Activated T-helper 2 cell treated with anti-CD3 and anti-CD28 coated beads, Interferon-gamma antibody, Interleukin-2, Interleukin-4, amounts not matched to agents 10 μg/mL and 5 μg/mL and 100 μg/mL, durations not matched to agents 14 hours and 24 hours and 36 hours (primary cell): ENCODE results near the gene PIAS4. TPM values are rescaled to one million over a fixed set of nuclear protein-coding genes. Genes with fewer than 3 reads are reported as not detected.

Experiments used
- DNase-seq: peaks from one replicate; pipeline ENCODE4 v3.0.0; 2021; ENCODE audit warnings: low spot score
- H3K27ac Mint-ChIP-seq: one replicate; pipeline ENCODE4 v1.8.0; 2021; ENCODE audit warnings: mixed read lengths
- H3K27me3 Mint-ChIP-seq: one replicate; pipeline ENCODE4 v1.8.0; 2021; ENCODE audit warnings: low read depth, mixed read lengths
- H3K36me3 Mint-ChIP-seq: one replicate; pipeline ENCODE4 v1.8.0; 2021; ENCODE audit warnings: low read depth, mixed read lengths
- H3K4me1 Mint-ChIP-seq: one replicate; pipeline ENCODE4 v1.8.0; 2021; ENCODE audit warnings: low read depth, mixed read lengths
- H3K4me3 Mint-ChIP-seq: one replicate; pipeline ENCODE4 v1.8.0; 2021; ENCODE audit warnings: low read depth, mild to moderate bottlenecking, moderate library complexity, mixed read lengths
- H3K9me3 Mint-ChIP-seq: one replicate; pipeline ENCODE4 v1.8.0; 2021; ENCODE audit warnings: mixed read lengths
- intact Hi-C: fragments of 100-400 bp; cut with micrococcal nuclease; formaldehyde crosslinking; loops from one replicate; pipeline ENCODE4 v1.15.1; 2023
- total RNA-seq: library from RNA; stranded (reverse); gene quantifications from 2 replicates; pipeline ENCODE4 v1.2.3, GENCODE V29; 2022

PIAS4 gene
- total RNA-seq, 1 donor from 2014 or later: 36.3 TPM

DNA sequence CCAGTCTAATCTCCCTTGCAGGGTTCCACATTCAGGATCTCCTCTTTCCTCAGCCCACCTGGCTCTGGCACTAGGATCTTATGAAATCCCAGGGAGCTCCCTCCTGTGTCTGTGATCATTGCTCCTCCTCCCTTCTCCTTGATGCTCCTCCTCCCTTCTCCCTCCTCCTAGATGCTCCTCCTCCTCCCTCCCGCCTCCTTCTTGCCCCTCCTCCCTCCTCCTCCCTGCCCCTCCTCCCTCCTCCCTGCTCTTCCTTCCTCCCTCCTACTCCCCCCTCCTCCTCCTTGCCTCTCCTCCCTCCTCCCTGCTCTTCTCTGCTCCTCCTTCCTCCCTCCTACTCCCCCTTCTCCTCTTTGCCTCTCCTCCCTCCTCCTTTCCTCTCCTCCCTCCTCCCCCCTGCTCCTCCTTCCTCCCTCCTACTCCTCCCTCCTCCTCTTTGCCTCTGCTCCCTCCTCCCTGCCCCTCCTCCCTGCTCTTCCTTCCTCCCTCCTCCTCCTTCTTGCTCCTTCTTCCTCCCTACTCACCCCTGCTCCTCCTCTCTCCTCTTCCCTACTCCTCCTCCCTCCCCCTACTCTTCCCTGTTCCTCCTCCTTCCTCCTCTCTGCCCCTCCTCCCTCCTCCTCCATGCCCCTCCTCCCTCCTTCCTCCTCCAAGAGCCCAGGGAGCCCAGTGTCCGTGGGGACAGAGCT, 74.0 kb downstream of the PIAS4 start:
- DNase-seq: no peak
- no peak overlapping the region for H3K4me3 Mint-ChIP-seq
- intact Hi-C loops: no loop called here
- H3K4me1 Mint-ChIP-seq: peaks cover 24% of the 10 kb centered on the region
- H3K9me3 Mint-ChIP-seq: no peaks in the 10 kb centered on the region
- no peak overlapping the region for H3K27ac Mint-ChIP-seq
- no peaks in the 10 kb centered on the region for H3K36me3 Mint-ChIP-seq
- no peaks in the 10 kb centered on the region for H3K27me3 Mint-ChIP-seq

DNA sequence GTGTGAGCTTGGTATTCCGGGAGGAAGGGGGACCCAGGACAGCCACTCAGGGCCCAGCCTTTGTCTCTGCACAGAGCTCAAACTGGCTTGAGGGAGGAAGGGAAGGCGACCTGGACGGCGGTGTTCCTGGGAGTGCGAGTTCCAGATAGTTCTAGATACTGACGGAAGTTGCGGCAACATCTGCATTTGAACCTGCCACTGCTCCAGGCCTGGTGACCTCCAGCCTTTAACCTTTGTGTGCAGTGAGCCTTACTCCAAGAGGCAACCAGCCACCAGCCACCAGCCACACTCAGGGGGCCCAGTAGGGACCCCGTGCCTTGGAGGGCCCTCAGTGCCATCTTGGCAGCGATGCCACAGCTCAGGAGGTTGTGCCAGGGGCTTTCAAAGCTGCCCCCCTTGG, 74.6 kb downstream of the PIAS4 start:
- H3K36me3 Mint-ChIP-seq: no peaks in the 10 kb centered on the region
- H3K27ac Mint-ChIP-seq: no peak overlapping the region
- intact Hi-C loops: no loop called here
- DNase-seq: no peak
- no peaks in the 10 kb centered on the region for H3K27me3 Mint-ChIP-seq
- no peaks in the 10 kb centered on the region for H3K9me3 Mint-ChIP-seq
- H3K4me1 Mint-ChIP-seq: peaks cover 22% of the 10 kb centered on the region
- no peak overlapping the region for H3K4me3 Mint-ChIP-seq

DNA sequence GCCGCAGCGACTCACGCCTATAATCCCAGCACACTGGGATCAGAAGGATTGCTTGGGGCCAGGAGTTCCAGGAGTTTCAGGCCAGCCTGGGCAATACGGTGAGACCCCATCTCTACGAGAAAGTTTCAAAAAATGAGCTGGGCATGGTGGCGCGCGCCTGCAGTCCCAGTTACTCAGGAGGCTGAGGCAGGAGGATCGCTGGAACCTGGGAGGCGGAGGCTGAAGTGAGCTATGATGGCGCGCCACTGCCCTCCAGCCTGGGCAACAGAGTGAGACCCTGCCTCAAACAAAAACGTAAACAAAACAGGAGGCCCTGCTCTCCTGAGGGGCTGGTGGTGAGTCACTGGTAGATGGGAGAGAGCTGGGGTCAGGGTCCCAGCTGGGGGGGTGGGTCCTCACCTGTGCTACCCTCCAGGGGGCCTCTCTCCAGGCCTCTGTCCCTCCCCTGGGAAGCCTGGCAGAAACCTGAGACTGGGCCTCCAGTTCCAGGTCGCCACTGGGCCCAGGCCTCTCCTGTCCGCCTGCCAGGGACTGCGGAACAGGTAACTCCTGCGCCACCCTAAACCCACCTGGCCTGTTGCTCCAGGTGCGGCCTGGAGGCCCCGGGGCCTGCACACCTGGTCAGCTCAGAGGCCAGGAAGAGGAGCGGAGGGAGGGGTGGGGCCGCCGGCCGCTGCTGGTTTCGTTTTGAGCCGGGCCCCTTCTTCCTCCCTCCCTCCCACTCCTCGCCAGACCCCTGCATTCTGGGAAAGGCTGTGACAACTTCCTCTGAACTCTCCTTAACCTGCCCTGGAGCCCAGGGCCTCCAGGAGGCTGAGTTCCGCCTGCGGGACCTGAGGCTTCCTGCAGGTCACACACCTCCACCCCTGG, 76.4 kb downstream of the PIAS4 start:
- no peaks in the 10 kb centered on the region for H3K27me3 Mint-ChIP-seq
- H3K27ac Mint-ChIP-seq: peak overlapping the region; percentile 78
- intact Hi-C loops: no loop called here
- H3K36me3 Mint-ChIP-seq: no peaks in the 10 kb centered on the region
- no peaks in the 10 kb centered on the region for H3K9me3 Mint-ChIP-seq
- peaks cover 18% of the 10 kb centered on the region for H3K4me1 Mint-ChIP-seq
- peak overlapping the region; percentile 21 for H3K4me3 Mint-ChIP-seq
- DNase-seq: peak; percentile 38

DNA sequence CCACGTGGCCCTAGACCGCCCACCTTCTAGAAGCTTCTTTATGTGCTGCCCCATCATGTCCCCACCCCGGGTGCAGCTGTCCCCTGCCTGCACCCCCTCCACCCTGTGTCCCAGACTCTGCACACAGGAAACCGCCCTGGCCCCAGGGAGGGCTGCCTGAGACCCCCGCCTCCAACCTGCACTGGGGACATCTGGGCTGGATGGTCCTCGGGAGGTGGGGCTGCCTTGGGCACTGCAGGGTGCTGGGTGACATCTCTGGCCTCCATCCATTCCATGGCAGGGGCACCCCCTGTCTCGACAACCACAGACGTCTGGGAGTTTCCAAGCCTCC, 77.0 kb downstream of the PIAS4 start:
- no peak for DNase-seq
- Mint-ChIP-seq H3K4me1 (peaks cover 24% of the 10 kb centered on the region), H3K27ac (peak overlapping the region; percentile 78), H3K36me3 (peaks cover under 1% of the 10 kb centered on the region), H3K9me3 (no peaks in the 10 kb centered on the region), H3K4me3 (peak overlapping the region; percentile 21), H3K27me3 (no peaks in the 10 kb centered on the region)
- intact Hi-C loops: no loop called here

DNA sequence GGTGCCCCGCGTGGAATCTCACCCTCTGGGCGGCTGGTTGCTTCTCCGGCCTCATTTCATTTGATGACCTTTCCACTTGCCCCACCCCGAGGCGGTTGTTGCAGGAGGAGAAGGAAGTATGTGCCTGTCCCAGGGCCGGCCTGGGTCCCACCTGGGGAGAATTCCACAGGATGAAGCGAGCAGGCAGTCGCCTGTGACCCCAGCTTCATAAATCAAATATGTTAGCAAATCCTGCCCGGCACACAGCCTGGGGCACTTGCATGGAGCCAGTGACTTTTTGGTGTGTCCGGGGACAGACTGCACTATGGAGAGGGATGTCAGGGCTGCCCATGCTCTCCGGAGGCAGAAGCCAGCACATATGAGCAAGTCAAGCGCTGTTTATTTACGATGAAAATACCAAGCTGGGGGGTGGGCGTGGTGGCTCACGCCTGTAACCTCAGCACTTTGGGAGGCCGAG, 78.9 kb downstream of the PIAS4 start:
- peaks cover 7% of the 10 kb centered on the region for H3K36me3 Mint-ChIP-seq
- intact Hi-C loops: loop anchor here (5.0 kb wide), 1 partner anchor 36 kb away; the partner anchor contains the start of gene MAP2K2
- no peaks in the 10 kb centered on the region for H3K27me3 Mint-ChIP-seq
- no peak for DNase-seq
- H3K4me1 Mint-ChIP-seq: peaks cover 31% of the 10 kb centered on the region
- no peaks in the 10 kb centered on the region for H3K9me3 Mint-ChIP-seq
- peak overlapping the region; percentile 8 for H3K4me3 Mint-ChIP-seq
- H3K27ac Mint-ChIP-seq: peak overlapping the region; percentile 63

DNA sequence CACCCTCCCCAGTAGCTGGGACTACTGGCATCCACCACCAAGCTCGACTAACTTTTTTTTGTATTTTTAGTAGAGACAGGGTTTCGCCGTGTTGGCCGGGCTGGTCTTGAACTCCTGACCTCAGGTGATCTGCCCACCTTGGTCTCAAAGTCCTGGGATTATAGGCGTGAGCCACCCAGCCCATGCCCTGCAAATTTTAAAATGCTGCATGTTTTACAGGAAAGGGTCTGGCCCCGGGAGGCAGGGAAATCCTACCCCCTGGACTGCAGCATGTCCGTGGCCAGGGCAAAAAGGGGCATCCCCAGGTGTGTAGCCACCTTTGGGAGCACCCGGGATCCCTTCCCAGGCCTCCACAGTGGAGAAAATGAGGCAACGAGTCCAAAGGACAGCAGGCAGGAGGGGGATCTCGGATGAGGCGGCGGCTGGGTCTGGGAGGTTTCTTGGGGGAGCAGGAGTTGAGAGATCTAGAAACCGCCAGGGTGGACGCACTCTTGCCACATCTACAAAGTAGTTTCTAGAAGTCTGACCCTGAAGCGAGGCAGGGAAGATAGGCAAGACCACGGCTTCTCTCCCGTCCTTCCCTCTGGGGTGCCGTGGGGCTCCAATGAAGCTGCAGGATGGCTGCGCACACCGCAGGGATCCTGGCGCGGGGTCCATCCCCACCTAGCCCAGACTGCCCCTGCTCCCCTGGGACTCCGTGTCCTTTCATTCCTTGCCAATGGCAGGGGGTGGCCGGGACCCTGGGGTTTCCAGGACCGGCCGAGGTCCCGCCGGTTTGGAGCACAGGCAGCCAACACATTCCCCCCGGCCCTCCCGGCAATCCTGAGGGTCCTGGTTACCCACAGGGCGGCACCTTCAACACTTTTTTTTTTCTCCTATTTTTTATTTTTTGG, 80.5 kb downstream of the PIAS4 start:
- Mint-ChIP-seq H3K36me3 (peaks cover 8% of the 10 kb centered on the region), H3K4me3 (peak overlapping the region; percentile 68), H3K4me1 (peaks cover 31% of the 10 kb centered on the region), H3K27me3 (no peaks in the 10 kb centered on the region), H3K27ac (peak overlapping the region; percentile 94), H3K9me3 (no peaks in the 10 kb centered on the region)
- no peak for DNase-seq
- intact Hi-C loops: loop anchor here (2.0 to 5.0 kb wide), 2 partner anchors 13 to 34 kb away; partner anchors contain the start of gene MAP2K2

DNA sequence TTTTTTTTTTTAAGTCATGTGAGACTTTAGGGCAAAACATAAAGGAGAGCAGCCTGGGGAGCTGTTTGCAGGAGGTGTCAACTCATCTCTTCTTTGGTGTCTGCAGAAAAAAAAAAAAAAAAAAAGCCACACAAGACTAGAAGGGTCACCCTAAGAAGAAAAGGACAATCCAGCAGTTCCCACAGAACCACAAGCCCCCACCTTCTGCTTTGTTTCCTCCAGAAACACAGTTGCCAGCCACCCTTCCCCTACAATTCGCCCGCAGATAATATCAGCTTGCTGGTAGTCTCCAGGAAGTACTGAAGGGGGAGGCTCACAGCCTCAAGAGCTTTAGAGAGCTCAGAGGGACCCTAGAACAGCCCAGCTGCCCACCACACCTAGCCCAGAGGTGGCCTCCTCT, 81.4 kb downstream of the PIAS4 start:
- Mint-ChIP-seq H3K36me3 (peaks cover 16% of the 10 kb centered on the region), H3K27me3 (no peaks in the 10 kb centered on the region), H3K4me3 (peak overlapping the region; percentile 81), H3K4me1 (peaks cover 29% of the 10 kb centered on the region), H3K9me3 (no peaks in the 10 kb centered on the region), H3K27ac (peak overlapping the region; percentile 94)
- intact Hi-C loops: loop anchor here (1.0 to 5.0 kb wide), 3 partner anchors 14 to 33 kb away; partner anchors contain the start of genes MAP2K2 and ZBTB7A
- DNase-seq: peak; percentile 77

Other genes starting within 250 kb of the PIAS4 start
- 45.4 and 50.0 TPM in 2 replicates for gene APBA3, start 246.0 kb upstream of the PIAS4 start, total RNA-seq
- 98.0 and 99.6 TPM in 2 replicates for gene MRPL54, start 245.1 kb upstream of the PIAS4 start, total RNA-seq
- not detected in 2 replicates for gene RAX2, start 235.5 kb upstream of the PIAS4 start, total RNA-seq
- 25.4 and 27.5 TPM in 2 replicates for gene MATK, start 221.4 kb upstream of the PIAS4 start, total RNA-seq
- 0.27 and 0.32 TPM in 2 replicates for gene ZFR2, start 138.7 kb upstream of the PIAS4 start, total RNA-seq
- gene ATCAY, start 127.1 kb upstream of the PIAS4 start, total RNA-seq: not detected in 2 replicates
- gene NMRK2, start 74.7 kb upstream of the PIAS4 start, total RNA-seq: not detected in 2 replicates
- 40.1 and 43.3 TPM in 2 replicates for gene DAPK3, start 36.6 kb upstream of the PIAS4 start, total RNA-seq
- 2,377 and 2,451 TPM in 2 replicates for gene EEF2, start 22.3 kb upstream of the PIAS4 start, total RNA-seq
- gene ZBTB7A, start 59.2 kb downstream of the PIAS4 start, total RNA-seq: 39.9 and 41.2 TPM in 2 replicates
- gene MAP2K2, start 116.4 kb downstream of the PIAS4 start, total RNA-seq: 131 and 141 TPM in 2 replicates
- 1.6 and 2.5 TPM in 2 replicates for gene CREB3L3, start 145.9 kb downstream of the PIAS4 start, total RNA-seq
- gene SIRT6, start 174.8 kb downstream of the PIAS4 start, total RNA-seq: 34.6 and 42.4 TPM in 2 replicates
- gene ANKRD24, start 175.0 kb downstream of the PIAS4 start, total RNA-seq: 0.30 and 0.50 TPM in 2 replicates
- gene EBI3, start 221.8 kb downstream of the PIAS4 start, total RNA-seq: 47.0 and 55.4 TPM in 2 replicates
- 29.7 and 30.8 TPM in 2 replicates for gene YJU2, start 239.3 kb downstream of the PIAS4 start, total RNA-seq